ENCODE results near the gene KIF5A.
"Not testable (repeated sequence)": the region's sequence is repeated elsewhere in the genome, so short reads cannot be mapped to it uniquely, and the experiment has no call there.

Gene KIF5A

GRCh38 chr12:57584050-57584449 is 34.2 kb downstream of the KIF5A start:
- DNase-seq (ENCODE audit: low read depth), result no peak

GRCh38 chr12:57584690-57585089 is 34.8 kb downstream of the KIF5A start:
- no peak for DNase-seq (ENCODE audit: low read depth)

- DNase-seq (ENCODE audit: low read depth), result no peak
Measured at GRCh38 chr12:57585156-57585555, 35.3 kb downstream of the KIF5A start.

- DNase-seq (ENCODE audit: low read depth), result no peak
Measured at GRCh38 chr12:57586128-57586527, 36.3 kb downstream of the KIF5A start.

- DNase-seq (ENCODE audit: low read depth), result no peak
Measured at GRCh38 chr12:57586832-57587429, 37.1 kb downstream of the KIF5A start.

GRCh38 chr12:57588951-57589610 is 39.2 kb downstream of the KIF5A start:
- DNase-seq (ENCODE audit: low read depth), result not testable (repeated sequence)

- DNase-seq (ENCODE audit: low read depth), result no peak
Measured at GRCh38 chr12:57590479-57590863, 40.6 kb downstream of the KIF5A start.

- no peak for DNase-seq (ENCODE audit: low read depth)
Measured at GRCh38 chr12:57590864-57591781, 41.3 kb downstream of the KIF5A start, which contains the start of gene PIP4K2C. TSS of gene PIP4K2C (plus strand) at chr12:57591192. CDS start at chr12:57591290, 98 bp downstream.

GRCh38 chr12:57591782-57592325 is 42.0 kb downstream of the KIF5A start:
- DNase-seq (ENCODE audit: low read depth), result no peak

GRCh38 chr12:57592551-57593165 is 42.8 kb downstream of the KIF5A start:
- no peak for DNase-seq (ENCODE audit: low read depth)

- no peak for DNase-seq (ENCODE audit: low read depth)
Measured at GRCh38 chr12:57593187-57593586, 43.3 kb downstream of the KIF5A start.

GRCh38 chr12:57600395-57600794 is 50.6 kb downstream of the KIF5A start:
- DNase-seq (ENCODE audit: low read depth), result no peak

- no peak for DNase-seq (ENCODE audit: low read depth)
Measured at GRCh38 chr12:57602544-57602943, 52.7 kb downstream of the KIF5A start.

- DNase-seq (ENCODE audit: low read depth), result no peak
Measured at GRCh38 chr12:57603324-57603723, 53.5 kb downstream of the KIF5A start.

- DNase-seq (ENCODE audit: low read depth), result no peak
Measured at GRCh38 chr12:57603815-57604453, 54.1 kb downstream of the KIF5A start.

GRCh38 chr12:57604454-57604991 is 54.7 kb downstream of the KIF5A start, which contains the start of gene DTX3:
TSS of gene DTX3 (plus strand) at chr12:57604824. CDS start at chr12:57606518, 1,694 bp downstream.
- DNase-seq (ENCODE audit: low read depth), result no peak

GRCh38 chr12:57604992-57605810 is 55.4 kb downstream of the KIF5A start:
- no peak for DNase-seq (ENCODE audit: low read depth)

- DNase-seq (ENCODE audit: low read depth), result no peak
Measured at GRCh38 chr12:57605811-57606311, 56.0 kb downstream of the KIF5A start.

GRCh38 chr12:57606399-57606798 is 56.6 kb downstream of the KIF5A start:
- no peak for DNase-seq (ENCODE audit: low read depth)

GRCh38 chr12:57606821-57607220 is 57.0 kb downstream of the KIF5A start:
- no peak for DNase-seq (ENCODE audit: low read depth)

Measured in GM04503 (cell line).